Measurements from ENCODE around the gene DCST1.

DNA sequence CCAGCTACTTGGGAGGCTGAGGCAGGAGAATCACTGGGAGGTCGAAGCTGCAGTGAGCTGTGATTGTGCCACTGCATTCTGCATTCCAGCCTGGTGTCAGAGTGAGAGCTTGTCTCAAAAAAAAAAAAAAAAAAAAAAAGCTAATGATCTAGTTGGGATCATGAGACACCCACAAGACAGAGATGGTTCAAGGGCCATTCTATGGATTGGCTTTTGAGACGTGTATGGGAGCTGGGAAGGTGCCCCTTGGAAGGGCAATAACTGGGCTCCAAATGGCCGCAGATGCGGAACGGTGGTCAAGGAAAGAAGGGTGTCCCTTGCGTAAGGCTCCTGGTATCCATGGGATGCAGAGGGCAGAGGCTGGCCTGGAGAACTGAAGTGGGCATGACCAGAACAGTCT lies 10.7 kb downstream of the DCST1 start:
- TF ChIP-seq, protein P1, sequence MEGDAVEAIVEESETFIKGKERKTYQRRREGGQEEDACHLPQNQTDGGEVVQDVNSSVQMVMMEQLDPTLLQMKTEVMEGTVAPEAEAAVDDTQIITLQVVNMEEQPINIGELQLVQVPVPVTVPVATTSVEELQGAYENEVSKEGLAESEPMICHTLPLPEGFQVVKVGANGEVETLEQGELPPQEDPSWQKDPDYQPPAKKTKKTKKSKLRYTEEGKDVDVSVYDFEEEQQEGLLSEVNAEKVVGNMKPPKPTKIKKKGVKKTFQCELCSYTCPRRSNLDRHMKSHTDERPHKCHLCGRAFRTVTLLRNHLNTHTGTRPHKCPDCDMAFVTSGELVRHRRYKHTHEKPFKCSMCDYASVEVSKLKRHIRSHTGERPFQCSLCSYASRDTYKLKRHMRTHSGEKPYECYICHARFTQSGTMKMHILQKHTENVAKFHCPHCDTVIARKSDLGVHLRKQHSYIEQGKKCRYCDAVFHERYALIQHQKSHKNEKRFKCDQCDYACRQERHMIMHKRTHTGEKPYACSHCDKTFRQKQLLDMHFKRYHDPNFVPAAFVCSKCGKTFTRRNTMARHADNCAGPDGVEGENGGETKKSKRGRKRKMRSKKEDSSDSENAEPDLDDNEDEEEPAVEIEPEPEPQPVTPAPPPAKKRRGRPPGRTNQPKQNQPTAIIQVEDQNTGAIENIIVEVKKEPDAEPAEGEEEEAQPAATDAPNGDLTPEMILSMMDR (IDR thresholded peaks at IDR 0.05), result no peak
- TF ChIP-seq EZH2 (IDR thresholded peaks at IDR 0.05; ENCODE audit: borderline replicate concordance, insufficient read depth, low read depth, low read length, poor library complexity, severe bottlenecking), result no peak

Measured in B cell (primary cell).